Body of pancreas (tissue), 4 donors: ENCODE data around the gene LEUTX. TPM values are rescaled to one million over a fixed set of nuclear protein-coding genes. Genes with fewer than 3 reads are reported as not detected.

Experiments used
- ATAC-seq: fragments of 150-250 bp; one replicate; pipeline ENCODE4 v1.9.1; 2016
- DNase-seq, 4 donors: peaks; one replicate each; pipeline ENCODE4 v3.0.0-alpha.2; 2019
- H3K27ac ChIP-seq, 4 donors: fragments of 200-600 bp; sonication (generic); 1 replicate in 3 of 4; 2 replicates in 1 of 4; pipeline versions ENCODE4 v1.5.1 to v1.6.1; 2016 to 2019; ENCODE audit warnings: mild to moderate bottlenecking in 1 of 4, mixed read lengths in 1 of 4, moderate library complexity in 1 of 4
- H3K27me3 ChIP-seq, 2 donors: fragments of 200-600 bp; sonication (generic); one replicate each; pipeline ENCODE4 v1.6.0; 2016; ENCODE audit warnings: mild to moderate bottlenecking in 1 of 2
- H3K36me3 ChIP-seq, 2 donors: fragments of 200-600 bp; sonication (generic); replicated peaks in 1 of 2; 2 replicates each; pipeline ENCODE4 v1.5.1; 2016; ENCODE audit warnings: low read depth in 2 of 2; ENCODE audit not compliant: insufficient read depth in 1 of 2
- H3K4me1 ChIP-seq: fragments of 200-600 bp; sonication (generic); one replicate; pipeline ENCODE4 v1.6.0; 2016
- H3K4me3 ChIP-seq, 2 donors: fragments of 200-600 bp; sonication (generic); 1 replicate in 1 of 2; 2 replicates in 1 of 2; pipeline ENCODE4 v1.5.1; 2016 to 2019
- H3K9me3 ChIP-seq, 3 donors: fragments of 200-600 bp; sonication (generic); 1 replicate in 2 of 3; 2 replicates in 1 of 3; pipeline ENCODE4 v1.5.1; 2016
- POLR2A ChIP-seq, 3 donors: fragments of 450-650 bp; IDR thresholded peaks; one replicate each; pipeline ENCODE4 v1.6.1; 2016; ENCODE audit warnings: antibody characterized with exemption in 3 of 3, mild to moderate bottlenecking in 2 of 3
- whole genome bisulfite sequencing, 2 donors: methylation state at CpG; one replicate each; pipeline ENCODE4 v1.1.5; 2017; 5-methylcytosine and 5-hydroxymethylcytosine counted together
- intact Hi-C: fragments of 100-400 bp; cut with DNase I; formaldehyde crosslinking; loops from one replicate; pipeline ENCODE4 v1.15.1; 2023
- total RNA-seq, 2 donors: library from RNA; depleted of rRNA; stranded (reverse); fragments of >200 nt; gene quantifications; one replicate each; pipeline ENCODE4 v1.1.0, GENCODE V29; 2016
- TF ChIP-seq, protein P1 (sequence below), 7 experiments: fragments of 450-650 bp in 4 of 7; fragments of 200-600 bp in 3 of 7; sonication (generic) in 3 of 7; IDR thresholded peaks; one replicate each; pipeline ENCODE4 v1.5.1; 2016 to 2019; ENCODE audit warnings: antibody characterized with exemption in 7 of 7

LEUTX gene
- total RNA-seq, 2 donors from 2014 or later: not detected

DNA sequence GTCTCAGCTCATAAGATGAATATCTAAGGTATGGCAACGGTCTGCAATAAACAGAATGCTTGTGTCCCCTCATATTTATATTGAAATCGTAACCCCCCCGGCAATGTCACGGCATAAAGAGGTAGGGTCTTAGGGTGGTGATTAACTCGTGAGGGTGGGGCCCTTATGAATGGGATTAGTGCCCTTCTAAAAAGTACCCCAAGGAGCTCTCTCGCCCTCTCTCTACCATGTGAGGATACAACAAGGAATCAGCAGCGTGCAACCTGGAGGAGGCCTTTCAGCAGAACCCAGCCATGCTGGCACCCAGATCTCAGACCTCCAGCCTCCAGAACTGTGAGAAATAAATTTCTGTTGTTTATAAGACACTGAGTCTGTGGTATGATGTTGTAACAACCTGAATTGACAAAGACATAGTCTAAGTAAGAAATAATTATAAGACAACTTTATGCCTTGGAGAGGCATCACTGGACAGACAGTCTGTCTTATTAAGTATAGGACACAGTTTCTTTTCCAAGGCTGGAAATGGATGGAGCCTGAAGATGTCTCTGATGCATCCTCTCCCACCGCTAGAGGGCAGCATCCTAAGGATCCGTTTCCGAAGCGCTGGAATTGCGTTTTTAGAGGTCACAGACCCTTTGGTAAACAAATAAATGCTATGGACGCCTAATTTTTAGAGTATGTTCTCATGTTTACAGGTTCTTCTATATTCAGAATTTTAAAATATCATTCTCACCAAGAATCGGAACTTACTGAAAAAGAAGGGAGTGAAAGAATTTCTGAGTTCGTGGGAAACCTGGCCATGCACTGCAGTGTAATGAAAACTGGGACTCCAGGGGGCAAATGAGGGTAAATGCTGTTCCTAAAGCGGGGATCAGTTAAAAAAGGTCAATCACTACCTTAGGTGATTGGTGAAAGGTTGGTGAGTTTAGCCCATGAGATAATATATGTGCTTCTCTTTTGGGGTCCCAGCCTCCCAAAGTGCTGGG lies 13.3 kb upstream of the LEUTX start:
- H3K4me1 ChIP-seq: no peaks in the 10 kb centered on the region
- no peaks in the 10 kb centered on the region for H3K27me3 ChIP-seq
- TF ChIP-seq POLR2A (IDR thresholded peaks at IDR 0.05): no peak
- TF ChIP-seq, protein P1, sequence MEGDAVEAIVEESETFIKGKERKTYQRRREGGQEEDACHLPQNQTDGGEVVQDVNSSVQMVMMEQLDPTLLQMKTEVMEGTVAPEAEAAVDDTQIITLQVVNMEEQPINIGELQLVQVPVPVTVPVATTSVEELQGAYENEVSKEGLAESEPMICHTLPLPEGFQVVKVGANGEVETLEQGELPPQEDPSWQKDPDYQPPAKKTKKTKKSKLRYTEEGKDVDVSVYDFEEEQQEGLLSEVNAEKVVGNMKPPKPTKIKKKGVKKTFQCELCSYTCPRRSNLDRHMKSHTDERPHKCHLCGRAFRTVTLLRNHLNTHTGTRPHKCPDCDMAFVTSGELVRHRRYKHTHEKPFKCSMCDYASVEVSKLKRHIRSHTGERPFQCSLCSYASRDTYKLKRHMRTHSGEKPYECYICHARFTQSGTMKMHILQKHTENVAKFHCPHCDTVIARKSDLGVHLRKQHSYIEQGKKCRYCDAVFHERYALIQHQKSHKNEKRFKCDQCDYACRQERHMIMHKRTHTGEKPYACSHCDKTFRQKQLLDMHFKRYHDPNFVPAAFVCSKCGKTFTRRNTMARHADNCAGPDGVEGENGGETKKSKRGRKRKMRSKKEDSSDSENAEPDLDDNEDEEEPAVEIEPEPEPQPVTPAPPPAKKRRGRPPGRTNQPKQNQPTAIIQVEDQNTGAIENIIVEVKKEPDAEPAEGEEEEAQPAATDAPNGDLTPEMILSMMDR (IDR thresholded peaks at IDR 0.05): peak; percentile 34 to 68 (median 45)
- H3K4me3 ChIP-seq: no peak overlapping the region
- WGBS, 2 donors: 42 to 45% methylated on average over 15 to 16 of the region's 16 CpGs
- no peaks in the 10 kb centered on the region for H3K36me3 ChIP-seq
- H3K27ac ChIP-seq: no peak overlapping the region
- peaks cover 0 to 6% (median 0%) of the 10 kb centered on the region in 3 donors for H3K9me3 ChIP-seq
- no peak for ATAC-seq
- intact Hi-C loops: no loop called here
- peak; percentile 22 to 60 (median 40) for DNase-seq

- H3K4me1 ChIP-seq: no peaks in the 10 kb centered on the region
- intact Hi-C loops: no loop called here
These were observed 10.3 kb upstream of the LEUTX start for GRCh38 chr19:39768334-39768733.

GRCh38 chr19:39768786-39769185 lies 9.9 kb upstream of the LEUTX start:
- Histone ChIP-seq H3K27ac (no peak overlapping the region), H3K27me3 (no peaks in the 10 kb centered on the region), H3K4me1 (no peaks in the 10 kb centered on the region), H3K36me3 (no peaks in the 10 kb centered on the region), H3K4me3 (no peak overlapping the region), H3K9me3 (peaks cover 0 to 6% (median 0%) of the 10 kb centered on the region in 3 donors)
- 52 to 63% methylated on average over 4 of the region's 4 CpGs for WGBS, 2 donors
- DNase-seq (no peak), ATAC-seq (no peak)
- no peak for TF ChIP-seq POLR2A (IDR thresholded peaks at IDR 0.05)
- intact Hi-C loops: no loop called here

More at GRCh38 chr19:39768334-39768733, 10.3 kb upstream of the LEUTX start:
- ATAC-seq (no peak), DNase-seq (no peak)
- no peak overlapping the region for H3K4me3 ChIP-seq
- TF ChIP-seq, protein P1 (IDR thresholded peaks at IDR 0.05): no peak
- TF ChIP-seq POLR2A (IDR thresholded peaks at IDR 0.05): no peak
- WGBS, 2 donors: 77% methylated on average over 8 of the region's 8 CpGs
- H3K9me3 ChIP-seq: peaks cover 0 to 6% (median 0%) of the 10 kb centered on the region in 3 donors
- H3K27ac ChIP-seq: no peak overlapping the region
- H3K27me3 ChIP-seq: no peaks in the 10 kb centered on the region
- no peaks in the 10 kb centered on the region for H3K36me3 ChIP-seq

DNA sequence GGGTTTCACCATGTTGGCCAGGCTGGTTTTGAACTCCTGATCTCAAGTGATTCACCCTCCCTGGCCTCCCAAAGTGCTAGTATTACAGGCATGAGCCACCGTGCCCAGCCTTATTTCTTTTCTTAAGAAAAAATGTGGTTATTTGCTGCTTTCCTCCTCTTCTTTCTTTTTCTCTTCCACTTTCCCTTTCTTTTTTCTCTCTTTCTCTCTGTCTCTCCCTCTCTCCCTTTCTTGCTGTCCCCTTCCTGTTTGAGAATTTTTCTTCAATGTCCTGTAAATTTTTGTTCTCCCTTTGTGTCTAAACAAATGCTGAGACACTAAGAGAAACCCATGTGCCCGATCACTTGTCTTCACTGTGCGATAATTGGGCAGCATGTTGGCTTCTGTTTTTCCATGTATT lies 2.2 kb downstream of the LEUTX start:
- Histone ChIP-seq H3K9me3 (no peaks in the 10 kb centered on the region), H3K4me1 (no peaks in the 10 kb centered on the region), H3K4me3 (no peak overlapping the region), H3K27me3 (no peaks in the 10 kb centered on the region), H3K27ac (no peak overlapping the region), H3K36me3 (no peaks in the 10 kb centered on the region)
- DNase-seq: no peak
- WGBS, 2 donors: 80 to 86% methylated on average over 3 of the region's 3 CpGs
- ATAC-seq: no peak
- intact Hi-C loops: no loop called here
- TF ChIP-seq POLR2A (IDR thresholded peaks at IDR 0.05): no peak
- TF ChIP-seq, protein P1 (IDR thresholded peaks at IDR 0.05): no peak

- Histone ChIP-seq H3K36me3 (no peaks in the 10 kb centered on the region), H3K27me3 (no peaks in the 10 kb centered on the region), H3K4me3 (no peak overlapping the region), H3K9me3 (no peaks in the 10 kb centered on the region), H3K27ac (no peak overlapping the region), H3K4me1 (no peaks in the 10 kb centered on the region)
- TF ChIP-seq, protein P1 (IDR thresholded peaks at IDR 0.05): no peak
- no peak for TF ChIP-seq POLR2A (IDR thresholded peaks at IDR 0.05)
- DNase-seq (no peak), ATAC-seq (no peak)
- intact Hi-C loops: no loop called here
These were observed 9.6 kb downstream of the LEUTX start for GRCh38 chr19:39788244-39788643.
